ENCODE measurements around the gene NFATC1. TPM values are rescaled to one million over a fixed set of nuclear protein-coding genes. Genes with fewer than 3 reads are reported as not detected.

The NFATC1 gene
- total RNA-seq, 1 donor from 2014 or later, result 52.6 TPM

- no peak for ATAC-seq (ENCODE audit: low read depth)
- no peaks in the 10 kb centered on the region for H3K27me3 Mint-ChIP-seq
- no peak overlapping the region for H3K4me3 Mint-ChIP-seq
- intact Hi-C loops (cut with micrococcal nuclease), result no loop called here
- no peak for TF ChIP-seq CTCF (IDR thresholded peaks at IDR 0.05)
- no peak overlapping the region for H3K27ac Mint-ChIP-seq
- ChIA-PET CTCF (no interaction called here), POLR2A (no interaction called here)
- no peak for DNase-seq
- H3K36me3 Mint-ChIP-seq (ENCODE audit: low read depth), result no peaks in the 10 kb centered on the region
- H3K9me3 Mint-ChIP-seq, result no peaks in the 10 kb centered on the region
- peaks cover 14% of the 10 kb centered on the region for H3K4me1 Mint-ChIP-seq
These were observed 182.0 kb downstream of the NFATC1 start for GRCh38 chr18:79577451-79578395.

GRCh38 chr18:79578396-79579260 is 182.9 kb downstream of the NFATC1 start:
- no peak overlapping the region for H3K27ac Mint-ChIP-seq
- POLR2A ChIA-PET, result no interaction called here
- CTCF ChIA-PET, result no interaction called here
- intact Hi-C loops (cut with micrococcal nuclease), result no loop called here
- TF ChIP-seq CTCF (IDR thresholded peaks at IDR 0.05), result no peak
- no peak overlapping the region for H3K4me3 Mint-ChIP-seq
- H3K4me1 Mint-ChIP-seq, result peaks cover 14% of the 10 kb centered on the region
- H3K27me3 Mint-ChIP-seq, result no peaks in the 10 kb centered on the region
- H3K9me3 Mint-ChIP-seq, result no peaks in the 10 kb centered on the region
- ATAC-seq (ENCODE audit: low read depth) (no peak), DNase-seq (no peak)
- H3K36me3 Mint-ChIP-seq (ENCODE audit: low read depth), result no peaks in the 10 kb centered on the region

Data from activated B cell treated with CpG ODN at 0.5 μM for 24 hours (primary cell).